Osteoblast (primary cell): Measurements from ENCODE around the gene FITM1. TPM values are rescaled to one million over a fixed set of nuclear protein-coding genes. Genes with fewer than 3 reads are reported as not detected.

Experiments used
- DNase-seq: peaks from one replicate; pipeline ENCODE4 v3.0.0; 2011; ENCODE audit warnings: low spot score, mixed read lengths; ENCODE audit not compliant: insufficient read length; ENCODE audit errors: missing footprints
- H2AFZ ChIP-seq: 2 replicates; pipeline ENCODE4 v1.6.0; 2011; ENCODE audit warnings: mild to moderate bottlenecking, low read length
- H3K27ac ChIP-seq: 2 replicates; pipeline ENCODE4 v1.5.1; 2011; ENCODE audit warnings: mild to moderate bottlenecking, low read depth, low read length, moderate library complexity
- H3K27me3 ChIP-seq: 2 replicates; pipeline ENCODE4 v1.6.0; 2012; ENCODE audit warnings: mild to moderate bottlenecking, control low read depth, inconsistent platforms, low read length, moderate library complexity; ENCODE audit not compliant: insufficient read depth
- H3K36me3 ChIP-seq: 2 replicates; pipeline ENCODE4 v1.5.1; 2011; ENCODE audit warnings: mild to moderate bottlenecking, low read length, control low read depth, moderate library complexity; ENCODE audit not compliant: insufficient read depth
- H3K4me1 ChIP-seq: 2 replicates; pipeline ENCODE4 v1.5.1; 2011; ENCODE audit warnings: mild to moderate bottlenecking, low read length, control low read depth, moderate library complexity; ENCODE audit not compliant: insufficient read depth
- H3K4me2 ChIP-seq: 2 replicates; pipeline ENCODE4 v1.6.0; 2011; ENCODE audit warnings: mild to moderate bottlenecking, low read length; ENCODE audit not compliant: insufficient read depth
- H3K4me3 ChIP-seq: fragments of 200-600 bp; sonication (generic); 3 replicates; pipeline ENCODE4 v1.5.1; 2012; ENCODE audit warnings: mild to moderate bottlenecking, low read length, inconsistent platforms; ENCODE audit not compliant: insufficient read depth
- H3K79me2 ChIP-seq: 2 replicates; pipeline ENCODE4 v1.6.0; 2012; ENCODE audit warnings: mild to moderate bottlenecking, low read length, control low read depth, inconsistent platforms; ENCODE audit not compliant: insufficient read depth
- H3K9me3 ChIP-seq: 2 replicates; pipeline ENCODE4 v1.5.1; 2011; ENCODE audit warnings: low read depth, low read length, control low read depth
- H4K20me1 ChIP-seq: 2 replicates; pipeline ENCODE4 v1.6.0; 2012; ENCODE audit warnings: mild to moderate bottlenecking, low read length, control low read depth; ENCODE audit not compliant: insufficient read depth
- total RNA-seq: library from RNA; depleted of rRNA; stranded (reverse); fragments of >200 nt; gene quantifications from 2 replicates; pipeline ENCODE4 v1.2.3, GENCODE V29; 2012
- TF ChIP-seq, protein P1 (sequence below): IDR thresholded peaks from 2 replicates; pipeline ENCODE4 v1.5.1; 2011; ENCODE audit warnings: mild to moderate bottlenecking, low read depth, low read length, moderate library complexity; ENCODE audit errors: extremely low read depth

FITM1 gene
- total RNA-seq, 1 donor: 0.72 TPM

DNA sequence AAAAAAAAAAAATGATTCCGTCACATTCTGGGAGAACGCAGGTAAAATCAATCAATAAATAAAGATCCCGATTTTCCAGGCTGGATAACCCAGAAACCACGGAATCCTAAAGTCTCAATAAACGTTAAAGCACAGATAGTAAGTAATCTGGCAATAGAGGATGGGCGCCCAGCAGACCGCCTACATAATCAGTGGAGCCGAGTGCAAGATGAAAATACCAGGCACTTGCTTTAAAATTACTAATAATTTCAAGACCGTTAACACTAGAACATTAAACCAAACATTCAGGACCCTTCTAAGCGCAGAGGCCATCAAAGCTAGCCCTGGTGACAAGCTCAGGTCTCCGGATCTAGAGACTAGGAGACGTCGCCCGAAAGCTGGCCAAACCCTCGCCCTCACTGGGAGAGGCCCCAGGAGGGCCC is 17.1 kb upstream of the FITM1 start:
- peaks cover 14% of the 10 kb centered on the region for H3K36me3 ChIP-seq
- TF ChIP-seq, protein P1, sequence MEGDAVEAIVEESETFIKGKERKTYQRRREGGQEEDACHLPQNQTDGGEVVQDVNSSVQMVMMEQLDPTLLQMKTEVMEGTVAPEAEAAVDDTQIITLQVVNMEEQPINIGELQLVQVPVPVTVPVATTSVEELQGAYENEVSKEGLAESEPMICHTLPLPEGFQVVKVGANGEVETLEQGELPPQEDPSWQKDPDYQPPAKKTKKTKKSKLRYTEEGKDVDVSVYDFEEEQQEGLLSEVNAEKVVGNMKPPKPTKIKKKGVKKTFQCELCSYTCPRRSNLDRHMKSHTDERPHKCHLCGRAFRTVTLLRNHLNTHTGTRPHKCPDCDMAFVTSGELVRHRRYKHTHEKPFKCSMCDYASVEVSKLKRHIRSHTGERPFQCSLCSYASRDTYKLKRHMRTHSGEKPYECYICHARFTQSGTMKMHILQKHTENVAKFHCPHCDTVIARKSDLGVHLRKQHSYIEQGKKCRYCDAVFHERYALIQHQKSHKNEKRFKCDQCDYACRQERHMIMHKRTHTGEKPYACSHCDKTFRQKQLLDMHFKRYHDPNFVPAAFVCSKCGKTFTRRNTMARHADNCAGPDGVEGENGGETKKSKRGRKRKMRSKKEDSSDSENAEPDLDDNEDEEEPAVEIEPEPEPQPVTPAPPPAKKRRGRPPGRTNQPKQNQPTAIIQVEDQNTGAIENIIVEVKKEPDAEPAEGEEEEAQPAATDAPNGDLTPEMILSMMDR: no peak
- H2AFZ ChIP-seq: peak overlapping the region; percentile 82
- peak overlapping the region; percentile 82 for H3K4me3 ChIP-seq
- H3K79me2 ChIP-seq: peaks cover 13% of the 10 kb centered on the region
- no peaks in the 10 kb centered on the region for H4K20me1 ChIP-seq
- peak overlapping the region; percentile 98 for H3K27ac ChIP-seq
- peak overlapping the region; percentile 96 for H3K4me2 ChIP-seq
- no peaks in the 10 kb centered on the region for H3K9me3 ChIP-seq
- DNase-seq: no peak
- peaks cover 14% of the 10 kb centered on the region for H3K4me1 ChIP-seq
- no peaks in the 10 kb centered on the region for H3K27me3 ChIP-seq

DNA sequence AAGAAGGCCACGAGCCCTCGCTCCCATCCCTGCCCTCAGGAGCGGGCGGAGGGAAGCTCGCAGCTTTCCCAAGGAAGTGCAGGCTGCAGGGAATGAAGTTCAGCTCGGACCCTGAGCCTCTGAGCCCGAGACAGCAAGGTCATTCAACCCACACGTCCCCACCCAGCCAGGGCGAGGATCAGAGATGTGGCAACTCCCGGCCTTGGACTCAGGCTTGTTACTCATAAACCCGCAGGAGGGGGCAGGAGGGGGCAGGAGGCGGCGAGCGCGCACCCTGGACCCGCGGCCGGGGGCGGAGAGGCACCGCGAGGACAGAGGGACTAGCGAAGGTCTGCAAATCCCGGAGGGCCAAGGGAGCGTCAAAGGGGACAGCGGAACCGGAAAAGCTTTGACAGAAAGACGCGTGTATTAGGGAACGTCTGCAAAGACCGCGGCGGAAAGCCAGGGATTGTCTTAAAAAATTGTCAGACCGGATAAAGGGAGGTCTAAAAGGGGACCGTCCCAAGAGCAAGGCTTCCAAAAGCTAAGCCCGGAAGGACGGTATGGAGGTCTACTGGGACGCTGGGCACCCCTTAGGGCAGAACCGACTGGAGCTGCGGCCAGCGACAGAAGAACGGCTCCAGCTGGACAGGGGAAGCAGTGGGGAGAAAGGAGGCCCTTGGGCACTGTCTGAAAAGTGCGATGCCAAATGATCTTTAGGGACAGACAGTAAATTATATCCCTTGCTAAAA is 16.5 kb upstream of the FITM1 start:
- peaks cover 13% of the 10 kb centered on the region for H3K79me2 ChIP-seq
- no peaks in the 10 kb centered on the region for H3K27me3 ChIP-seq

DNA sequence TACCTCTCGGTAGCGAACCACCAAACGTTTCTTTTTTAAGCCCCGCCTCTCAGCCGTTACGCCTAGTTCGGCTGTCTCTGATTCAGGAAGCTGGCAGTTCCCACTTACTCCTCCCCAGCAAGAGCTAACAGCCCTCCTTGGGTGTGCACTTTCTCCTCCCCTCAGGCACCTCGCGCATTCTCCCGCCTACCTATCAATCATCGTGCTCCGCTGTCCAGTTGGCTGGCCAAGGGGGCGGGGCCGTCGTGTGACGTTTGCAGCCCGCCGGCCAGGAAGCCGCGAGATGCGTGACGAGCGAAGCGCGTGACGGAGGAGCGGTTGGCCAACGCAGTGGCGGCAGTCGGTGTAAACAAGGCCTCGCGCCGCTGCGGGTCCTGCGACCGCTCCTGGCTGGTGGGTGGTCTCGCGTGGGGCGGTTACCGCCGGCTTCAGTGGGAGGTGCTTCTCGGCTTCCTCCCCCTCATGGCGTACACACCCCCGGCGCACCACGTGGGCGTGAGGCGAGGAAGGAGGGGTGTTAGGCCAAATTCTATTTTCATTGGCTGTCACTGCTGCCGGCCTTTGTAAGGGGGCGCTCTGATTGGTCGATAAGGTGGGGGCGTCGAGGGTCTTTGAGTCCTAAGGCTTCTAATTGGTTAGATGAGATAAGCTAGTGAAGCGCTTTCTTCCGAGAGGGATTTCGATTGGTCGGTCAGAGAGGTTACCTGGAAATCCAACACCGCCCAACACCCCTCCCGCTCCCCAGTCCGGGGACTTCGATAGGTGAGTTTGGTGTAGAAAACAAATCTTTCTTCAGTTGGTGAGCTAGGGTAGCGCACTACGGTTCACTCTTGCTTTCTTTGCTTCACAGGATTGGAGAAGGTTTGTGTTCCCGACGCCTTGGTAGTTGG is 15.7 kb upstream of the FITM1 start, which contains the start of the genes DCAF11 and NRL:
Gene DCAF11 (plus strand): TSS at position 246 of the 890 bp plus-strand sequence. CDS start 818 bp downstream, outside the sequence.
Gene NRL (minus strand): TSS at position 418 of the 890 bp plus-strand sequence. CDS start 32,101 bp downstream, outside the sequence.
- no peaks in the 10 kb centered on the region for H3K27me3 ChIP-seq
- H2AFZ ChIP-seq: peak within 1 kb of the TSS; percentile 87
- no peaks in the 10 kb centered on the region for H3K9me3 ChIP-seq
- peak within 1 kb of the TSS; percentile 98 for H3K27ac ChIP-seq
- H4K20me1 ChIP-seq: no peaks in the 10 kb centered on the region
- H3K4me2 ChIP-seq: peak within 1 kb of the TSS; percentile 96
- TF ChIP-seq, protein P1: no peak
- peaks cover 14% of the 10 kb centered on the region for H3K4me1 ChIP-seq
- peaks cover 27% of the 10 kb centered on the region for H3K36me3 ChIP-seq
- peak within 1 kb of the TSS; percentile 82 for H3K4me3 ChIP-seq
- H3K79me2 ChIP-seq: peaks cover 13% of the 10 kb centered on the region
- DNase-seq: peak; percentile 99

More for the DNA sequence above, 16.5 kb upstream of the FITM1 start:
- H3K4me3 ChIP-seq: peak overlapping the region; percentile 82
- H3K36me3 ChIP-seq: peaks cover 20% of the 10 kb centered on the region
- TF ChIP-seq, protein P1: no peak
- H3K27ac ChIP-seq: peak overlapping the region; percentile 98
- H2AFZ ChIP-seq: peak overlapping the region; percentile 82
- peak overlapping the region; percentile 96 for H3K4me2 ChIP-seq
- H3K9me3 ChIP-seq: no peaks in the 10 kb centered on the region
- peak; percentile 92 for DNase-seq
- H4K20me1 ChIP-seq: no peaks in the 10 kb centered on the region
- peaks cover 14% of the 10 kb centered on the region for H3K4me1 ChIP-seq
